GM19043 (cell line): Measurements from ENCODE around the gene PPM1F.
A peak's percentile ranks its signal among the peaks of the same experiment; 100 is the strongest.
"Not testable (repeated sequence)": the region's sequence is repeated elsewhere in the genome, so short reads cannot be mapped to it uniquely, and the experiment has no call there.

ENCODE experiments used
- ATAC-seq: cut with Tn5 transposase; IDR thresholded peaks from one replicate; pipeline ENCODE4 v1.9.1; 2021; ENCODE audit warnings: low read depth; ENCODE audit not compliant: unreplicated experiment

The PPM1F gene

DNA sequence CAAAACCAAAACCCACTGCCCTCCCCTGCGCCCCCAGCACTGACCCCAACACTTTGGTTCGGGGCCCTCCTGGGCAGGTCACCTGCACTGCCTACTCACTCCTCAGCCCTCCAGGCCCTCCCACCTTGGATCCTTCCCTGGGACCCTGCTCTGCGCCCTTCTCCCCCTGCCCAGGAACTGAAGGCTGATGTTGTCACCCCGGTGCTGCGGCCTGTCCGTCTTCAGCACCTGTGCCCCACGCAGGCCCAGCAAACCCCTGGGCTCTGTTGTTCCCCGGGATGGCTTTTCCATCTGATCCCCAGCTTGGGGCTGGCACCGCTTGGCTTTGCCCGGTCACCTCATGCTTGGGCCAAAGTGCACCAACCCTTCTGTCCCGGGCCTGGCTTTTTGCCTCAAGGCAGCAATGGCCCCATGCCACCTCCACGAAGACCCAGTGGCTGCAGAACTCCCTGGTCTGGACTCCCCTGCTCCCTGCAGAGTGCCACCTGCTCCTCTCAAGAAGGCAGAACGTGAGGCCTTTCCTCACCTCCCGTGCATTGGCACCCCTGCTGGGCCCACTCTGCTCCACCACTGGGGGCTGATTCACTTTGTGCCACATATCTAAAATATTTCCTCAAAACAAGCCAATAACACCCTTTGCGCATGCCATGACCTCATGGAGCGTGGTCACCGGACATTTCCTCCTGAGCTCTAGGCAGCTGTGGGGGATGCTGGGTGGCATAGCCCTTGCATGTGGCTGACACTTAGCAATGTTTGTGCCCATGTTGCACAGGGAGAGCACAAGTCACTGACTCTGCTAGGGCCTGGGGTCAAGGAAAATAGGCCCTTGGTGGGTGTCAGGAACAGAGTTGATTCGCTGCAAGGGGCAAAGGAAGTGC, 8.8 kb downstream of the PPM1F start:
- no peak for ATAC-seq

DNA sequence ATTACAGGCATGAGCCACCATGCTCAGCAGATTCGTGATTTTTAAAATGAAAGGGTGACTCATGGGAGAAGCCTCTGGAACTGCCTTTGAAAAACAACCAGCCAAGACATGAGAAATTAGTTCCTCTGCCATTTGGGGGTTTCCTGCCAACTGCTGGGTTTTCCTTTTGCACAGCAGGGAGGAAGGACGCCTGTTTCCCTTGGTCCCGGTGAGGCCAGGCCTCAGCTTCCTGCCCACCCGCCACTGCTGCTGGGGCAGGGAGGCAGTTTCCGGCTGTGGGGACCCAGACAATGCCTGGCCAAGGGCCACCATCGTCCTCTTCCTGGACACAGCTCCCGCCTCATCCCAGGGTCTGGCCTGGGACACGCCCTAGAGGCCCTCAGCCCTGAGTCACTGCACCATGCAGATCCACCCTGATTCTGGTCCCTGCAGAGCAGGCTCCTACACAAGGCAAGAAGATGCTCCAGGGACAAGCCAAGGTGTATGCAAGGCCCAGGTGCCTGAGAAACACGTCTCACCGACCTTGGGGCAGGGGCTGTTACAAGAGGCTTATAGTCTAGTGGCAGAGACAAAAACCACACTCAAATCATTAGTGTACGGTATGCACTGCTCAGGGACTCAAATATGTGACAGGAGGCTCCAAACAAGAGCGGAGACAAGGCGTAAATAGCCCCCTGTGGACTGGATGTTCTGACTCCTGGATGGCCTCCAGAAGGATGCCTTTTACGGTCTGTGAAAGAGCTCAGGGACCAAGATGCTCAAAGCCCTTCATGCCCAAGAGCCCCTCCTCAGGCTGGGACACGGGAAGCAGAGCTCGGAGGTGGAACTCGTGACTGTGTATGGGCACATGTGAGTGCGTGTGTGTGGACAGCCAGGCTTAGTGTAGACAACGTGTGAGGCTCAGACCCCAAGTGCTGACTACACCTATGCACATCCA, 10.0 kb downstream of the PPM1F start:
- ATAC-seq = no peak

DNA sequence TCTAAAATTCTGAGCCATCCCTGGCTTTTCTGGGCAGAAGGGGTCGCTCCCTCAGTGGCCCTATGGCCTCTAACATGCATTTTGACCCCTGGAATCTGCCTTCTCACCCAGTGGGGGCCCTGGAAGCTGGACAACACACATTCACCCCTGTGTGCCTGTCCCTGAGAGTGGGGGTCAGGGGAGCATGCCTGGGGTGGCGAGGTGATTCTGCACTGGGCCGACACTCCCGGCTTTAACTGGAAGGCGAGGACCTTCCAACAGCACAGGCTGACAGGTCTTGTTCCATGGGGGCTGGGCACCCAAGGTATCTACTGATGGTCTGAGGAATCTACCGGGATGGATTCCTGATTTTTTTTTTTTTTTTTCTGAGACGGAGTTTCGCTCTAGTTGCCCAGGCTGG, 10.7 kb downstream of the PPM1F start:
- ATAC-seq = no peak

DNA sequence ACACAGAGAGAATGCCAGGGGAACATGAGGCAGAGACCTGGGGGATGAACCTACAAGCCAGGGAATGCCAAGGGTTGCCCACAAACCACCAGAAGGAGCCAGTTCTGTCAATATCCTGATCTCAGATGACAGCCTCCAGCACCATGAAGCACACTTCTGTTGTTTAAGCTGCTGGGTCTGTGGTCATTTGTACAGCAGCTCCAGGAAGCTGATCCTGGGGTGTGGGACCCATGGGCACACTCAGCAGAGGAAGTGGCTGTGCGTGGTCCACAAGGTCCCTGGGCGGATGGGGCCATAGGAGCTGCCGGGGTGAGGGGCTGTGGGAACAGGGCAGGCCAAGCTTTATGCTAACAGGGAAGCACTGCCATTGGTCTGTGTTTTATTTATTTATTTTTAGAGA, 12.1 kb downstream of the PPM1F start:
- ATAC-seq = no peak

DNA sequence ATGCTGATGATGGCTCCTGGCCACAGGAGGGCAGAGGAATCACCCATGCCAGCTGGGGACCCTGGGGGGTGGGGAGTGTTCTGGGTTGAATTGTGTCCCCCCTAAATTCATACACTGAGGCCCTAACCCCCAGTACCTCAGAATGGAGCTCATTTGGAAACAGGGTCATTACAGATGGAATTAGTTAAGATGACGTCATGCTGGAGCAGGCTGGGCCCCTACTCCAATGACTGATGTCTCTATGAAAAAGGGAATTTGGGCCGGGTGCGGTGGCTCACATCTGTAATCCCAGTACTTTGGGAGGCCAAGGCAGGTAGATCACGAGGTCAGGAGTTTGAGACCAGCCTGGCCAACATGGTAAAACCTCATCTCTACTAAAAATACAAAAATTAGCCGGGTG, 12.7 kb downstream of the PPM1F start:
- not testable (repeated sequence) for ATAC-seq

DNA sequence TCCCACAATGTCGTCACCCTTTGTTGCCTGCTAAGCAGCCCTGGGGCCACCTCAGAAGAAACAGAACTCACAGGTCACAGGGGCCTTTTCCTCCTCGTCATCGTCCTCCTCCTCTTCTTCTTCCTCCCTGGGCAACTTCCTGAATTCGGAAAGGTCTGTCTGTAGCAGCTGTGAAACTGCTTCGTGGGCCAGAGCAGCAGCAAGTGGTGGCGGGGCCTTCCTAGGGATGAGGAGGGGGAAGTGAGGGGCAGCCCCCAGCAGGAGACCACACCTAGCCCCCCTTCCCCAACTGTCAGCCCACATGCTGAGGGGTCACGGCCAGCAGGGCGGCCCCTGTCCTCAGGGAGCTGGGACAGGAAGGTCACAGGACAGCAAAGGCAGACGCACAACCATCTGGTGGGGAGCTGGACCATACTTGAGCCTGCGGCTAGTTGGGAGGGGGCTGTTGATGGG, 13.2 kb downstream of the PPM1F start:
- no peak for ATAC-seq

DNA sequence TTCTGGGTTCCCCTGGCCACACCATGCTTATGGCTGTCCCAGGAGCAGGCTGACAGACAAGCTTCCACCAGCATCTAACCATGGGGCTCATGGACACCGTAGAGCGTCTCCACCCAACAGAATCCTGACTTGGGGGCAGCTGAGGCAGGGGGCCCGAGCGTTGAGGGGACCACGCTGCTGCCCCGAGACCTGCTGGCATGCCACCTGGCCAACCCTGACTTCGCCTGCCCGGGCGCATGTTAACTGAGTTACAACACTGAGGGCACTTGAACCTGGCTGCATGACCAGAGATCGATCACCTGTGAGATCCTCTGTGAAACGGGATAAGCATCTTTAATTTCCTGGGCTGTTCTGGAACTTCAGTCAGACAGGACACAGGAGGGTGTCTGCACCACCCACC, 13.7 kb downstream of the PPM1F start:
- ATAC-seq = no peak

DNA sequence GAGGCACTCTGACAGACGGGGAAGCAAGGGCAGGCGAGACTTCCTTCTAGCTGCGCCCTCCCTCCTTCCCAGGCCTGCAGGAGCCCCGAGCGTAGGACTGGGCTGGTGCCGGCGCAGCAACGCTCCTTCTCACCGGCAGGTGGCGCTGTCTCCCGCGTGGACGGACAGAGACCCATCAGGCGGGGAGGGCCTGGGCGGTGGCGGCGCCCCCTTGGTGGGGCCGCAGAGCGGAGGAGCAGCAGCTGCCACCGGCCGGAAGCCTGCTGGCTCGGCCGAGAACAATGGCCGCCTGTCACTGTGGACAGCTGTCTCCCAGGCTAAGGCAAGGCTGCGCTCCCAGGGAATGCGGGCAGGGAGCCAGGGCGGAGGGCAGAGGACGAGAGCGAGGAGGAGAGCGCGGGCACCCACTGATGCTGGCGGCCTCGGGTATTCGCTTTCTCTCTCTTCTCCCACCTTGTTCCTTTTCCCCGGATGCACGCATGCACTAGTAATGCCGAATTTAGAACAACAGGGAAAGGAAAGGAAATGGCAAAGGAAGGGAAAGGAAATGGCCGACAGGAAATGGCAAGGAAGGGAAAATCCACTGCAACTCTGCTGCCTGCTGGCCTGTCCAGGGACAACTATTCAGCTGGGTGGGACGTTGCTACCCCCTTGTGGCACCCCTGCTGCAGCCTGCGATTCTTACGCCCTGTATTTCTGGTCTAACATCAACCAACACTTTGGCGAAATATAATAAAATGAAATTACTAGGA, 14.4 kb downstream of the PPM1F start:
- ATAC-seq = peak; percentile 90

DNA sequence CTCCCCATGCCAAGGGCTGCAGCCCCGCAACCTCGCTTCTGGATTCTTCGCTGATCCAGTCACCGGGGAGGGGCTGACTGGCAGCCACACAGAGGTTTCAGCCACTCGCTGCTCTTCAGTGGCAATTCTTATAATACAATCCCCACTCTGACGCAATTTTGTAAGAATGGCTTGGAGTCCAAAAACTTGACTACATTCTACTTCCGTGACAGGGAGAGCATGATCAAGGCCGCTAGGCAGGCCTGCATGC, 14.9 kb downstream of the PPM1F start:
- no peak for ATAC-seq

DNA sequence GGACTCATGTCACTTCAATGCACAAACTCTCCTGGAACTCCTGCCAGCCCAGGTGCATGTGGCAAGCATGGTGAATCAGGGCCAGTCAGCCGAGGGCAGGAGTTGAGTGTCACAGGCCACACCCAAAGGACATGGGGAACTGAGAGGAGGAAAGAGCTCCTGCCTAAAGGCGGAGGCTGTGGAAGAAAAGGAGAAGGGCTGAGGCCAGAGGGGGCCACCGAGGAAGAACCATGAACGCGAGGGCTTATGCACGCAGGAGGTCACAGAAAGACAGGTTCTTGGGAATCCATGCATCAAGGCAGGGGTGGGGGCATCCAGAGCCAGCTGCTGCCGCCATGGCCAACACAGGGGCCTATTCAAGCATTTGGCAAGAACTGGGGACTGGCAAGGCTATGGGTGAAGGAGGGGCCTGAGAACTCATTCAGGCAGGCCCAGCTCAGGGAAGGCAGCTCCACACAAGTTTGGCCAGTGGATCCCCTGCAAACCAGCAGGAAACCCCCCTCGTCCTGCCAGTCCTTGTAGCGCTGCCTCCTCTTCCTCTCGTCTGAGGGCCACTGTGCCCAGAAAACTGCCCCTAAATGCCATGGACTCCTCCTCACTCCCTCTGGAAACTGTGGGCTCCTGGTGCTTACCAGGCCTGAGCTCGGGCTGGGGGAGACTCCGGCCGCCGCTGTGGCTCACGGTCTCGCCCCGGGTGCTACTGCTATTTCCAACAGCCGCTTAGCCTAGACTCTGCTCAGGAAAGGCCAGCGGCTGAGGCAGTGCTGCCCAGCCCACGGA, 15.4 kb downstream of the PPM1F start:
- no peak for ATAC-seq

DNA sequence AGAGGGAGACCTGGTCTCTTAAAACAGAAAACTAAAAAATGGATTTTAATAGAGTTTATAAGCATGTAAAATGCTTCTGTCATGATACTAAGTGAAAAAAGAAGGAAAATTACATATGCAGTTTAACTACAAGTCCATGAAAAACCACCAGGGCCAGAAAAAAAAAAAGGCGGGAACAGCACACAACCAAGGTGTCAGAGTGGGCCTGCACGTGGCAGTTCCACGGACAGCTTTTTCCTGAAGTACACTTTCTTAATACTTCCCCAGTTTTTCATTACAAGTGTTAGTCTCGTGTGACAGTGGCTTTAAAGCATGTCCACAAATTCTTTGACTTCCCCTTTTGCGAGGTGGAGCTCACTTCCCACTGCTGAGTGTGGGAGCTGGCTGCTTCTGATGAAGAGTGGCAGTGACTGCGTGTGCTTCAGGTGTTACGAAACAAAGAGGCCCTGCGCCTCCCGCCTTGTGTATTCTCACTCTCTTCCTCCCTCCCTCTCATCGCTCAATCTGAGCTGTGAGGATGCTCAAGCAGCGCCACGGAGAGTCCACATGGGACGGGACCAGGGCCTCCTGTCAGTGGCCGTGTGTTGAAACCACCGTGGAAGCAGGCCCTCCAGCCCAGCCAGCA, 16.4 kb downstream of the PPM1F start:
- no peak for ATAC-seq

DNA sequence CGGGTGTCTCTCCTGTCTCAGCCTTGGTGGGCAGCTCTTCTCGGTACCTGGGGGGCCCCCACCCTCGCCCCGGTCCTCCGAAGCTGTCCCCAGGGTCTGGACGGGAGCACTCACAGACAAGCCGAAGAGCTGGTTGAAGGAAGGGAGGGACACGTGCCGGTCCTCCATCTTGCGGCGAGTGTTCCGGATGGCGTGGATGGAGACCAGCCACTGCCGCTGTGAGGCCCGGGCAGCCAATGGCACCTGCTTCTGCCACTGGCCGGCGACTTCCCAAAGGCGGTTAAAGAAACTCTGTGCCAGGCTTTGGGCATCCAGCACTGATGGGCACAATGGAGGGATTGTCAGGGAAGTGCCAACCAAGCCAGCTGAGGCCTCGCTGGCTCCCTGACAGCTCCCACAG, 18.7 kb downstream of the PPM1F start:
- ATAC-seq = no peak

DNA sequence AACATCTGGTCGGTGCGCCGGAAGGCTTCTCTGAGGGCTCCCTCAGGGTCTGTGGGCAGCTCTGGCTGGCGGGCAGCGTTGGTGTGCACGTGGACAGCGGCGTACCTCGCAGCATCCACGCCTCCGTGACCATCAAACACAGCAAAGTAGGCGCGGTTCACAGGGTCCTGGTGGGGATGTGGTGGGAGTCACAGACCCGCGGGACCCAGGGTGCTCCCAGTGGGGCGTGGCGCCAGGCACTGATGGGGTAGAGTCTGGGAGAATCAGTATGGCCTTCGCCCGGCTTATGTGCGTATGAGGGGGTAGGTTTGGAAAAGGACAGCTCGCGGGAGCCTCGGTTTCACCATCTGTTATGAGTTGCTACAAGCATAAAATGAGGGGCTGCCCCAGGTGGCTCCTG, 19.2 kb downstream of the PPM1F start:
- ATAC-seq = no peak

DNA sequence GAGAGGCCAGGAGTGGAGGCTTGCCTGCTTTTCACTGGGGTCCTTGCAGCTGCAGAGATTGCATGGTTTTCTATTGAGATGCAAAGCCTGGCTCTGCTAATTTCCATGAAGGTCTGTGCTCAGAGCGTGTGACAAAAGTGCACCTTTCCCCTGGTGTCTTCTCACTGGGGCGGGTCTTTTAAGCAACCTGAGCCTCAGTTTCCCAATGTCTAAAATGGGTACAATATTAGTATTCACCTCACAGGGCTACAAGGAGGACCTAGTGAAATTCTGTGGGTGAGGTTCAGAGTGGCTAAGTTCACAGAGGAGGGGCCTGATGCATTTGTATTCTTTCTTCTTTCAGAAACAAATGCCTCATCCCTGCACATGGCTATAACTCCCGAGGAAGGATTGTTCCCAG, 20.3 kb downstream of the PPM1F start:
- ATAC-seq = no peak

DNA sequence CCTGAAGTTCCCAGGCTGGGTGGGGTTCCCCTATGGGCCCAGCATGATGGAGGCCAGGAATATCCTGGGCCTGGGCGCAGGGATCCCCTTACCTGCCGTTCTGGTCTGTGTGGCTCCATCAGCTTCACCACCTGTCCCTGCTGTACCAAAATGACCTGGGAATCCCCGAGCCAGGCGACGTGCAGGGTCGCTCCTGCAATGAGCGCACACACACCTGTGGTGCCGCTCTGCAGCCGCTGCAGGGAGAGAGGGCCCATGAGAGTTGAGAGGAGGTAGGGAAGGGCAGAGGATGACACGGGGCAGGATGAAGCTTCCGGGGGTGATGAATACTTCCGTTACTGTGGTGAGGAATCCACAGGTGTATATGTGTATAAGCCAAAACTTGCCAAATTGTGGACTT, 21.6 kb downstream of the PPM1F start:
- no peak for ATAC-seq

DNA sequence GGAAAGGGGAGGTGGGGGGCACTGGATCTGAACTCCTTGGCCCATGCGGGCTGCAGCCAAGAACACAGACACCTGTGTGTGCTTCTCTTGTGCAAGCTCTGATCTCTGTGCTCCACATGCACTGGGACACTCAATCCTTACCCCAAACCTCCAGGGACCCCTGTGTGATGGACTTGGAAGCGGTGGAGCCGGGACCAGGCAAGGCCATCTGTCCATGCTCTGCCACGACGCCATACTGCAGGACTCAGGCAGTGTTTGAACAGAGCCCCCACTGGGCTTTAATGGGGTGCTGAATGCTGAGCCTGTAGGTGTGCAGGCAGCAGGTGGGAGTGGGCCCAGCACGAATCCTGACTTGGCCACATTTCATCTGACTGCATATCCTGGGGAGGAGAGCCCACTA, 23.4 kb downstream of the PPM1F start:
- no peak for ATAC-seq

DNA sequence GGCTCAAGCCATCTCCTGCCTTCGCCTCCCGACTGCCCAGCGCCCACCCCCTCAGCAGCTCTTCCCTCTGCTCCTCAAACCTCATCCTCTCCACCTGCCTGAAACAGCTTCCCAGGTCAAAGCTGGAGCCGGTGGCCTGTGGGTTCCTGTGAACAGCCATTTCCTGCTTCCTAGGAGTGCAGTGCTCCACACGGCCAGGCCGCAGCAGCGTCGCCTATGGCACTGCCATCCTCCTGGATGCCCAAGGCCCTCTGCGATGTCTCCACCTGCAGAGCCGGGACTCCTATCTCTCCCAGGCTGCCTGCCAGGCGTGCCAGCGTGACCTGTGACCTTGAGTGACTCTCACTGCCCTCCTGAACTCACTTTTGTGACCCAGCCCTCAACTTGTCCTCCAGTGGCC, 24.6 kb downstream of the PPM1F start:
- ATAC-seq = no peak

DNA sequence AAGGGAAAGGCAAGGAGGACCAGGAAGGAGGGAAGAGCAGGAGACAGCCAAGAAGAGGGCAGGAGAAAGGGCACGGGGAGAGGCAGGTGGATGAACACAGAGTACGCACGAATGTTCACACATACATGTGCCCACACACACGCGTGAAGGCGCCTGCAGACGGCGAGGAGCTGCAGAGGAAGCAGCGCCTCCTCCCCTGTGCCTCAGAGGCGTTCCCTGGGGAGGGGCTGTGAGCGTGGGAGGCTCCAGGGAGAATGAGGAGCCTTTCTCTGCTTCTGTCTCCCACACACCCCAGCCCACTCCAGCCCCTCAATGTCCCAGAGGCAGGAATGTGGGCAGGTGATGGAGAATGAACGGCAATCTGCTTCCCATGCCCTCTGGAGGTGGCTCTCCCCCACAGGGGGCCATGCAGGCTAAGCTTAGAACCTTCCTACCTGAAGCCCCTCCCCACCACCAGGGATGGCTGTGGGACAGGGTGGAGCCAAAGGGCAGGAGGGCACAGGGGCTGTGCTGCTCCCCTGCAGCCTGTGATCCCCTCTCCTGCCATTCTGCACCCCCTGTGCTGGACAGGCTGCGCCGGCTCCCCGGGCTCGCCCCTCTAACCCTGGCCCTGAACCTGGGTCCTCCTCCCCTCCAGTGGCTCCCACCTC, 25.3 kb downstream of the PPM1F start:
- ATAC-seq = no peak

DNA sequence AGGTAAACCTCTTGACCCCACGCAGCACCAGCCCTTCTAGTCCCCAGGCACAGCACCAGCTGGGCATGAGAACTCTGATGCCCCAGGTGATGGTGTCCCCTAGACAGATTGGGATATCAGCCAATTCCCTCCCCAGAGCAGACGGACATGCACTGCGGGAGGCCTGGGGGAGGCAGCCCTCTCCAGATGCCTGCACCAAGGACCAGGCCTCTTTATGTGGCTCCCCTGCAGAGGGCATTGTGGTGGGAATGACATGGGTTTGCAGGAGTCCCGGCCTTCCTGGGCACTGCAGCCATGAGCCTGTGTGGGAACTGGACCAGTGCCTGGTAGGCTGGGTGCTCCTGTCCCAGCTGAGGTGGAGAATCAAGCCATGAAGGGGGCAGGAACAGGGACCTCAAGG, 25.9 kb downstream of the PPM1F start:
- ATAC-seq = no peak
